Measurements from ENCODE around the gene CEP70.

Gene CEP70

GRCh38 chr3:138468451-138468850, 125.6 kb downstream of the CEP70 start:
- no peak overlapping the region for H3K4me3 ChIP-seq
- DNase-seq (ENCODE audit: low spot score): no peak
- TF ChIP-seq CTCF (IDR thresholded peaks at IDR 0.05): no peak
- no peak overlapping the region for H3K27ac ChIP-seq

GRCh38 chr3:138467931-138468330, 126.1 kb downstream of the CEP70 start:
- H3K4me3 ChIP-seq: no peak overlapping the region
- no peak for TF ChIP-seq CTCF (IDR thresholded peaks at IDR 0.05)
- no peak for DNase-seq (ENCODE audit: low spot score)
- no peak overlapping the region for H3K27ac ChIP-seq

GRCh38 chr3:138465925-138466324, 128.1 kb downstream of the CEP70 start:
- Histone ChIP-seq H3K4me3 (no peak overlapping the region), H3K27ac (no peak overlapping the region)
- DNase-seq (ENCODE audit: low spot score): no peak
- TF ChIP-seq CTCF (IDR thresholded peaks at IDR 0.05): no peak

GRCh38 chr3:138465451-138465850, 128.6 kb downstream of the CEP70 start:
- no peak overlapping the region for H3K4me3 ChIP-seq
- H3K27ac ChIP-seq: no peak overlapping the region
- TF ChIP-seq CTCF (IDR thresholded peaks at IDR 0.05): no peak
- no peak for DNase-seq (ENCODE audit: low spot score)

GRCh38 chr3:138464491-138464860, 129.6 kb downstream of the CEP70 start:
- TF ChIP-seq CTCF (IDR thresholded peaks at IDR 0.05): no peak
- DNase-seq (ENCODE audit: low spot score): no peak
- Histone ChIP-seq H3K4me3 (no peak overlapping the region), H3K27ac (no peak overlapping the region)

GRCh38 chr3:138463724-138464490, 130.2 kb downstream of the CEP70 start:
- Histone ChIP-seq H3K27ac (no peak overlapping the region), H3K4me3 (no peak overlapping the region)
- DNase-seq (ENCODE audit: low spot score): no peak
- no peak for TF ChIP-seq CTCF (IDR thresholded peaks at IDR 0.05)

GRCh38 chr3:138461896-138462295, 132.2 kb downstream of the CEP70 start:
- no peak overlapping the region for H3K4me3 ChIP-seq
- TF ChIP-seq CTCF (IDR thresholded peaks at IDR 0.05): no peak
- DNase-seq (ENCODE audit: low spot score): no peak
- no peak overlapping the region for H3K27ac ChIP-seq
